Measurements from ENCODE around the gene MBD3.

MBD3 gene

GRCh38 chr19:1619094-1619439, 26.4 kb upstream of the MBD3 start:
- DNase-seq (ENCODE audit: low read depth): no peak

GRCh38 chr19:1618157-1619093, 25.8 kb upstream of the MBD3 start:
- peak; percentile 52 for DNase-seq (ENCODE audit: low read depth)

GRCh38 chr19:1616875-1617274, 24.2 kb upstream of the MBD3 start:
- no peak for DNase-seq (ENCODE audit: low read depth)

GRCh38 chr19:1616396-1616795, 23.7 kb upstream of the MBD3 start:
- peak; percentile 69 for DNase-seq (ENCODE audit: low read depth)

GRCh38 chr19:1615156-1615765, 22.6 kb upstream of the MBD3 start:
- no peak for DNase-seq (ENCODE audit: low read depth)

GRCh38 chr19:1613808-1614570, 21.3 kb upstream of the MBD3 start:
- no peak for DNase-seq (ENCODE audit: low read depth)

- no peak for DNase-seq (ENCODE audit: low read depth)
Measured at GRCh38 chr19:1613146-1613545, 20.5 kb upstream of the MBD3 start.

- DNase-seq (ENCODE audit: low read depth): no peak
Measured at GRCh38 chr19:1612114-1613086, 19.7 kb upstream of the MBD3 start.

GRCh38 chr19:1611353-1611752, 18.7 kb upstream of the MBD3 start:
- DNase-seq (ENCODE audit: low read depth): no peak

- no peak for DNase-seq (ENCODE audit: low read depth)
Measured at GRCh38 chr19:1610579-1610978, 17.9 kb upstream of the MBD3 start.

- no peak for DNase-seq (ENCODE audit: low read depth)
Measured at GRCh38 chr19:1609680-1610474, 17.2 kb upstream of the MBD3 start.

GRCh38 chr19:1609103-1609396, 16.4 kb upstream of the MBD3 start:
- no peak for DNase-seq (ENCODE audit: low read depth)

- peak; percentile 45 for DNase-seq (ENCODE audit: low read depth)
Measured at GRCh38 chr19:1608359-1609102, 15.9 kb upstream of the MBD3 start.

- no peak for DNase-seq (ENCODE audit: low read depth)
Measured at GRCh38 chr19:1606138-1606651, 13.5 kb upstream of the MBD3 start.

- peak; percentile 97 for DNase-seq (ENCODE audit: low read depth)
Measured at GRCh38 chr19:1605236-1606137, 12.8 kb upstream of the MBD3 start, which contains the start of gene UQCR11. UQCR11 (minus strand) TSS chr19:1605462; CDS start chr19:1605409, 53 bp downstream.

- DNase-seq (ENCODE audit: low read depth): no peak
Measured at GRCh38 chr19:1602091-1602707, 9.5 kb upstream of the MBD3 start.

GRCh38 chr19:1601613-1602064, 9.0 kb upstream of the MBD3 start:
- peak; percentile 27 for DNase-seq (ENCODE audit: low read depth)

GRCh38 chr19:1599460-1599846, 6.8 kb upstream of the MBD3 start:
- DNase-seq (ENCODE audit: low read depth): no peak

Data from ELR (cell line).